Activated CD8-positive, alpha-beta memory T cell treated with anti-CD3 and anti-CD28 coated beads, Interleukin-2, amount 50 U/mL, for 24 hours (primary cell): Measurements from ENCODE around the gene CLGN.
"Not testable (repeated sequence)": the region's sequence is repeated elsewhere in the genome, so short reads cannot be mapped to it uniquely, and the experiment has no call there.

ENCODE experiments used
- DNase-seq: peaks from one replicate; pipeline ENCODE4 v3.0.0-alpha.2; 2020; ENCODE audit errors: extremely low read depth

CLGN gene, protein sequence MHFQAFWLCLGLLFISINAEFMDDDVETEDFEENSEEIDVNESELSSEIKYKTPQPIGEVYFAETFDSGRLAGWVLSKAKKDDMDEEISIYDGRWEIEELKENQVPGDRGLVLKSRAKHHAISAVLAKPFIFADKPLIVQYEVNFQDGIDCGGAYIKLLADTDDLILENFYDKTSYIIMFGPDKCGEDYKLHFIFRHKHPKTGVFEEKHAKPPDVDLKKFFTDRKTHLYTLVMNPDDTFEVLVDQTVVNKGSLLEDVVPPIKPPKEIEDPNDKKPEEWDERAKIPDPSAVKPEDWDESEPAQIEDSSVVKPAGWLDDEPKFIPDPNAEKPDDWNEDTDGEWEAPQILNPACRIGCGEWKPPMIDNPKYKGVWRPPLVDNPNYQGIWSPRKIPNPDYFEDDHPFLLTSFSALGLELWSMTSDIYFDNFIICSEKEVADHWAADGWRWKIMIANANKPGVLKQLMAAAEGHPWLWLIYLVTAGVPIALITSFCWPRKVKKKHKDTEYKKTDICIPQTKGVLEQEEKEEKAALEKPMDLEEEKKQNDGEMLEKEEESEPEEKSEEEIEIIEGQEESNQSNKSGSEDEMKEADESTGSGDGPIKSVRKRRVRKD

GRCh38 chr4:140427106-140427918 is at the start of gene CLGN:
TSS of gene CLGN (minus strand) at chr4:140427648. CDS start at chr4:140413078, 14,570 bp downstream.
- peak; percentile 18 for DNase-seq

DNA sequence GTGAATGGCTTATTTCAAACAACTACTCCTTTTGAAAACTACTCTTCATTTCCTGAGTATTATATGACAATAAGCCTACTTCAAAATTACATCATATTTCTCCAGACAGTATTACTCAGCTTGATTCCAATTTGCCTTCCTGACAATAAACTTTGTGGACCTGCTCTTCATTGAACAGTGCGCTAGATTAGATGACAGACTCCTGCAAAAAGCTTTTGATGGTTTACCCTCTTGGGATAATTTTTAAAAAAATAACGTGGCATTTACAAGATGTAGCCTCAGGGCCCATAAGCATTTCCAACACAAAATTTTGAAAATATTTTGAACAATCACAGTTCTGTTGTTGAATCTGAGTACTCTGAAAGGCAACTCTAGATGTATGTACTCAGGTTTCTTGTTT is 44.7 kb upstream of the CLGN start:
- DNase-seq, result no peak

- no peak for DNase-seq
These were observed 42.6 kb upstream of the CLGN start for GRCh38 chr4:140469791-140470733.

DNA sequence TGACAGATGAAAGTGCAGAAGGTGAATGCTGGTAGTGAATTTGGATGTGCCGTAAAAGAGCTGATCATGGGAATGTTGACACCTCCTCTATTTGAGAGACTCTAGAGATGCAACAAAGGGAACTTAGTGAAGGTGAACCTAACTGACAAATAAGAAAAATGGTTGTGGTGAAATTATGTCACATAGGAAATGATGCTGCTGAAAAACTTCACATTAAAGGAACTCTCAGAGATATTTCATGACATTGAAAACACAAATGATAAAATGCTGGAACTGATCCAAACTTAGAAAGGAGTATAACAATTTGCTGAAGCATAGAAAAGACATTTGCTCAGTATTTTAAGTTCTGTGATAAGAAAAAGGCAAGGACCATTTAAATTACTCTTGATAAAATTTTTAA is 38.7 kb upstream of the CLGN start:
- no peak for DNase-seq

GRCh38 chr4:140463614-140464013 is 36.2 kb upstream of the CLGN start:
- DNase-seq, result no peak

GRCh38 chr4:140463182-140463581 is 35.7 kb upstream of the CLGN start:
- DNase-seq, result no peak

GRCh38 chr4:140450352-140450751 is 22.9 kb upstream of the CLGN start:
- DNase-seq, result no peak

- DNase-seq, result no peak
These were observed 21.4 kb upstream of the CLGN start for GRCh38 chr4:140448830-140449229.

DNA sequence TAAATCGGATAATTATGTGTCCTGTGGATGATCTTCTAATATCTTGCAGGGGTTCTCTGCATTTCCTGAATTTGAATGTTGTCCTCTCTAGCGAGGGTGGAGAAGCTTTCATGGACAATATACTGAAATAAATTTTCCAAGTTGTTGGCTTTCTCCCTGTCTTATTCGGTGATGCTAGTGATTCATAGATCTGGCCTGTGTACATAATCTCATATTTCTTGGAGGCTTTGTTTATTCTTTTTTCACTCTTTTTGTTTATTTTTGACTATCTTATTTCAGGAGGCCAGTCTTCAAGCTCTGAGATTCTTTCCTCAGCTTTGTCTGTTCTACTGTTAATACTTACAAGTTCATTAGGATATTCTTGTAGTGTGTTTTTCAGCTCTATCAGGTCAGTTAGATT is 20.7 kb upstream of the CLGN start:
- no peak for DNase-seq

- not testable (repeated sequence) for DNase-seq
These were observed 16.9 kb upstream of the CLGN start for GRCh38 chr4:140444347-140444746.

- no peak for DNase-seq
These were observed 12.2 kb upstream of the CLGN start for GRCh38 chr4:140439644-140440142.

DNA sequence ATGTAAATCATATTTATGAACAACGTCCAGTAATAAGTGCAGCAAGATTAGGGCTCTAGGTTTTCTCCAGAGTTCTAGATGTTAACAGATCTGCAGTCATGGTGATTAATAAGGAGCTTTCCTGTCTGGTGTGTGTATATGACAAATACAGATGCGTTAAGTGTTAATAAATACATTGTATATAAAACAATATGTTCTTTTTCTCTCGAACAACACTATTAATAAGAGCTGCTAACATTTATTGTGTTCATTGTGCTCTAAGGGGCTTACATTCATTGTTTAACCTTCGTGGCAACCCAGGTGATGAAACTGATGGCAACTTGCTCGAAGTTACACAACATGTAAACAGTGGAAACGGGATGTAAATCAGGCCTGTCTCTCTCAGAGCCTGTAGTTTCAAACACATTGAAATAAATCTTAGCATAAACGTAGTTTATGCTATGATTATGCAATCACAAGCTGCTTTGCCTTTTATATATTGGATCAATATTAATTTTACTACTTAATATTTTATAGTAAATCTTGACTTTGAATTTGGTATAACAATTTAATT is 547 bp upstream of the CLGN start:
- no peak for DNase-seq

DNA sequence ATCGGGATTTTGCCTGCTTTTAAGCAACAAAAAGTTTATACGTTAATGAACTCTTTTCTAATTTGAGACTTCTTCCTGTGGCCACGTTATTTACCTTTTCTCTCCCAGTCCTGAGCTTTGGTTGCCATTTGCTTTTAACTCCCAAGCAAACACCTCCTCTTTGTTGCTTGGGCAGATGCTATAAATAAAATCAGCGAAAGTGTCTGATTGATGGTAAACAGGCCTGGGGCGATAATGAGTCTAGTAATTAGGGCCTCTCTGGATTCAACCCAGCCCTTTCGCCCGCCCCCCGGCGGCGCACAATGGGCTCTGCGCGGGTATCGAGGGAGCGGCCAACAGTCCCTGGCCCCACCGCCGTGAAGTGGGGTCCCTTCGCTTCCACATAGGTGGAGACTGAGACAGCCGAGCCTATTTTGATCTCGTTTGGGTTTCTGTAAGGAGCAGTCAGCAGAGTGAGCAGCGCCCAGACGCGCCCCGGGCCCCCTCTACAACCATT is 790 bp downstream of the CLGN start:
- DNase-seq, result no peak

- DNase-seq, result no peak
These were observed 4.3 kb downstream of the CLGN start for GRCh38 chr4:140423106-140423505.

DNA sequence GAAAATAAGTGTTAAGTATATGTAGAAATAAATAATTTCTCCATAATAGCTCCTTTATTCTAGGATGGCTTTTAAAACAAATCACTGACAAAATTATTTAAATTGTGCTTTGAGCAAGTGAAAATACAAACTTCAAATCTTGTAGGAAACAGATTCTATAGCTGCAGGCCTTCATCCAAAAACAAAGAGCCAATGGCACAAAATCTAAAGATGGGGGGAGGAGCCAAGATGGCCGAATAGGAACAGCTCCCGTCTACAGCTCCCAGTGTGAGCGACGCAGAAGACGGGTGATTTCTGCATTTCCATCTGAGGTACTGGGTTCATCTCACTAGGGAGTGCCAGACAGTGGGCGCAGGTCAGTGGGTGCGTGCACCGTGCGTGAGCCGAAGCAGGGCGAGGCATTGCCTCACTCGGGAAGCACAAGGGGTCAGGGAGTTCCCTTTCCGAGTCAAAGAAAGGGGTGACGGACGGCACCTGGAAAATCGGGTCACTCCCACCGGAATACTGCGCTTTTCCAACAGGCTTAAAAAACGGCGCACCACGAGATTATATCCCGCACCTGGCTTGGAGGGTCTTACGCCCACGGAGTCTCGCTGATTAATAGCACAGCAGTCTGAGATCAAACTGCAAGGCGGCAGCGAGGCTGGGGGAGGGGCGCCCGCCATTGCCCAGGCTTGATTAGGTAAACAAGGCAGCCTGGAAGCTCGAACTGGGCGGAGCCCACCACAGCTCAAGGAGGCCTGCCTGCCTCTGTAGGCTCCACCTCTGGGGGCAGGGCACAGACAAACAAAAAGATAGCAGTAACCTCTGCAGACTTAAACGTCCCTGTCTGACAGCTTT is 14.1 kb downstream of the CLGN start:
- DNase-seq, result not testable (repeated sequence)

- no peak for DNase-seq
These were observed 18.5 kb downstream of the CLGN start for GRCh38 chr4:140408974-140409373.

GRCh38 chr4:140406292-140406691 is 21.2 kb downstream of the CLGN start:
- DNase-seq, result no peak

DNA sequence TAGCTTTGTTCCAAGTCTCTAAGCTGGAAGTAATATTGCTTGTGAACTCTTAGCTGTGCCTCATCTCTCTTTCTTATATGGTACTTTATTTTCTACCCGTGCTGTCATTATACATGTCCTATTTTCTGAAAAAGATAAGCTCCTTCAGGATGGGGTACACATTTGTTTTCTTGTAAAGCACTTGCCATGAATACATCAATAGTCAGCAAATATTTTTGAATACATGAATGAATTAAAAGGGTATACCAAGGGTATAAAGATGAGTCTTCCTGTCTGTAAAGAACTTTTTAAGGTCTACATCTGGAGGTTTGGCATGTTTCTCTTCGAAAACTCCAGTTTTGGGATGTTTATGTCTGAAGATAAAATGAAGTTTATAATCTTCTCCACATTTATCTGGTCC is 27.3 kb downstream of the CLGN start:
- no peak for DNase-seq

- no peak for DNase-seq
These were observed 31.8 kb downstream of the CLGN start for GRCh38 chr4:140395668-140396067.

- no peak for DNase-seq
These were observed 39.4 kb downstream of the CLGN start for GRCh38 chr4:140388015-140388414.
